ENCODE data around the gene NEK8. TPM values are rescaled to one million over a fixed set of nuclear protein-coding genes. Genes with fewer than 3 reads are reported as not detected.

NEK8 gene
- total RNA-seq, 1 donor from 2014 or later: 6.7 TPM

DNA sequence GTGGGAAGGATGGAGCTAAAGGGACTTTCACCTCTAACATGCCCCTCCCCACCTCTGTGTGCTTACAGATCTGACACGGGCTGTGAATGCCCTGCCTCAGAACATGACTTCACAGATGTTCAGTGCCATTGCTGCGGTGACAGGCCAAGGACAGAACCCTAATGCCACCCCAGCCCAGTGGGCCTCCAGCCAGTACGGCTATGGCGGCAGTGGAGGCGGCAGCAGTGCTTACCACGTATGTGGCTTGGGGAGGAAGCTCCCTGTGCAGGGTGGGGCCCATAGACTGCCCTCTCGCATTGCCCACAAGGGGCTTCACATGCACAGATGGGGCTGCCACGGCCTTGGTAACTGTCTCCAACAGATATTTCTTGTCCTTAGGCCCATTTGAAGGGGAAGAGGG is 28.3 kb upstream of the NEK8 start:
- no peak overlapping the region for H3K4me3 Mint-ChIP-seq (ENCODE audit: unreplicated experiment)
- H3K27me3 Mint-ChIP-seq (ENCODE audit: unreplicated experiment): peaks cover 10% of the 10 kb centered on the region
- H3K4me1 Mint-ChIP-seq (ENCODE audit: unreplicated experiment): peaks cover 12% of the 10 kb centered on the region
- no peaks in the 10 kb centered on the region for H3K9me3 Mint-ChIP-seq (ENCODE audit: unreplicated experiment)
- H3K27ac Mint-ChIP-seq (ENCODE audit: unreplicated experiment): no peak overlapping the region
- no peak for DNase-seq (ENCODE audit: low spot score)
- TF ChIP-seq, protein P1, sequence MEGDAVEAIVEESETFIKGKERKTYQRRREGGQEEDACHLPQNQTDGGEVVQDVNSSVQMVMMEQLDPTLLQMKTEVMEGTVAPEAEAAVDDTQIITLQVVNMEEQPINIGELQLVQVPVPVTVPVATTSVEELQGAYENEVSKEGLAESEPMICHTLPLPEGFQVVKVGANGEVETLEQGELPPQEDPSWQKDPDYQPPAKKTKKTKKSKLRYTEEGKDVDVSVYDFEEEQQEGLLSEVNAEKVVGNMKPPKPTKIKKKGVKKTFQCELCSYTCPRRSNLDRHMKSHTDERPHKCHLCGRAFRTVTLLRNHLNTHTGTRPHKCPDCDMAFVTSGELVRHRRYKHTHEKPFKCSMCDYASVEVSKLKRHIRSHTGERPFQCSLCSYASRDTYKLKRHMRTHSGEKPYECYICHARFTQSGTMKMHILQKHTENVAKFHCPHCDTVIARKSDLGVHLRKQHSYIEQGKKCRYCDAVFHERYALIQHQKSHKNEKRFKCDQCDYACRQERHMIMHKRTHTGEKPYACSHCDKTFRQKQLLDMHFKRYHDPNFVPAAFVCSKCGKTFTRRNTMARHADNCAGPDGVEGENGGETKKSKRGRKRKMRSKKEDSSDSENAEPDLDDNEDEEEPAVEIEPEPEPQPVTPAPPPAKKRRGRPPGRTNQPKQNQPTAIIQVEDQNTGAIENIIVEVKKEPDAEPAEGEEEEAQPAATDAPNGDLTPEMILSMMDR (IDR thresholded peaks at IDR 0.05; ENCODE audit: unreplicated experiment): no peak
- H3K36me3 Mint-ChIP-seq (ENCODE audit: low read depth, unreplicated experiment): peaks cover 73% of the 10 kb centered on the region

DNA sequence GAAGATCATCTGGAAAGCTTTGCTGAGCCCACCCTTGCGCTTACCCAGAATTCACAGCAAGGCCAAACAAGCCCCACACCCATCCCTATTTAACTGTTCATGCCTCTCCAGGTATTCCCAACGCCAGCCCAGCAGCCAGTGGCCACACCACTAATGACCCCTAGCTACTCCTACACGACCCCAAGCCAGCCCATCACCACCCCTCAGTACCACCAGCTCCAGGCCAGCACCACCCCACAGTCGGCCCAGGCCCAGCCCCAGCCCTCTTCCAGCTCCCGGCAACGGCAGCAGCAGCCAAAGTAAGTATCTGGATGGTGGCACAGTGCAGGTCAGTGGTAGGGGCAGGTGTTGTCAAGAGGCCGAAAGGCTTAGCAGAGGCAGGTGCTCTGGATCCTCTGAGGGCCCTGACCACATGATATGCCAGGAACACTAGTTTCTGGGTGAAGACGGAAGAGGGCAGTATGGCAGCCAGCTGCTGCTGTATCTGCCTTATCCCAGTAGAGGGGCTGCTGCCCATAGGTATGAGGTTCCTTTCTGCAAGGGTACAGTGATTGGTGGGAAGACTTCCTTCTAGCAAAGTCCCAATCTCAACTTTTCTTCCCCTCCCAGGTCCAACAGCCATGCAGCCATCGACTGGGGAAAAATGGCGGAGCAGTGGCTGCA is 27.6 kb upstream of the NEK8 start:
- H3K27me3 Mint-ChIP-seq (ENCODE audit: unreplicated experiment): peaks cover 10% of the 10 kb centered on the region
- H3K9me3 Mint-ChIP-seq (ENCODE audit: unreplicated experiment): no peaks in the 10 kb centered on the region
- no peak overlapping the region for H3K4me3 Mint-ChIP-seq (ENCODE audit: unreplicated experiment)
- peaks cover 69% of the 10 kb centered on the region for H3K36me3 Mint-ChIP-seq (ENCODE audit: low read depth, unreplicated experiment)
- DNase-seq (ENCODE audit: low spot score): no peak
- TF ChIP-seq, protein P1 (IDR thresholded peaks at IDR 0.05; ENCODE audit: unreplicated experiment): no peak
- H3K27ac Mint-ChIP-seq (ENCODE audit: unreplicated experiment): no peak overlapping the region
- H3K4me1 Mint-ChIP-seq (ENCODE audit: unreplicated experiment): peaks cover 12% of the 10 kb centered on the region

DNA sequence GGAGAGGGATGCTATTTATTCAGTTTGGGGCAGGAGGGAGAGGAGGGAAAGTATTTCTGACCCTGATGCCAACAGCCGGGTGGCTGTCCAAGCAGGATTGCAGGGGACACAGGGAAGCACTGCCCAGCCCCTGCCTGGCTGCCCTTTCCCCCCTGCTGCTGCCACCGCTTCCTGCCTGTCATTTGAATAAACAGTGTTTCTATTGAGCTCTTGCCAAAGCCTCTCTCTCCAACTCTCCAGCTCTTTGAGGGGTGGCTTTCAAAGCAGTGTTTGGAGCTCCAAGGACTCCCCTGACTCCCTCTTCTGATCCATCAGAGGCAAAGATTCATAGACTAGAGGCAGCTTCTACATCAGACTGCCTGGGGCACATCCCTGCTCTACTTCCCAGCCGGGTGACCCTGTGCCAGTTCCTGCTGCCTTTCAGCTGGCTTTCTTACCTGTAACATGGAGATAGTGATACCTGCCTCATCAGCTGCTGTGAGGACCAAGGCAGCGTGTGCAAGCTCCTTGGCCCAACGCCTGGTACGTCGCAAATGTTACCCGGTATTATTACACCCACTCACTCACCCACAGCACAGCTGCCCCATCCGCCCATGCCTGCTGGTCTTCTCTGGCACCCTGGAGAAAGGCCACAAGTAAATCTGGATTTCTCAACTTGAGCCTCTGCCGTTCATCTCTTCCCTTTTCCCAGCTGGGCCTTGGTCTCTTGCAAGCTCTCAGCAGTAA is 26.4 kb upstream of the NEK8 start:
- TF ChIP-seq, protein P1 (IDR thresholded peaks at IDR 0.05; ENCODE audit: unreplicated experiment): no peak
- Mint-ChIP-seq H3K4me3 (ENCODE audit: unreplicated experiment) (peak overlapping the region; percentile 53), H3K9me3 (ENCODE audit: unreplicated experiment) (no peaks in the 10 kb centered on the region), H3K4me1 (ENCODE audit: unreplicated experiment) (peaks cover 13% of the 10 kb centered on the region), H3K36me3 (ENCODE audit: low read depth, unreplicated experiment) (peaks cover 66% of the 10 kb centered on the region), H3K27me3 (ENCODE audit: unreplicated experiment) (peaks cover 10% of the 10 kb centered on the region), H3K27ac (ENCODE audit: unreplicated experiment) (peak overlapping the region; percentile 70)
- DNase-seq (ENCODE audit: low spot score): no peak

DNA sequence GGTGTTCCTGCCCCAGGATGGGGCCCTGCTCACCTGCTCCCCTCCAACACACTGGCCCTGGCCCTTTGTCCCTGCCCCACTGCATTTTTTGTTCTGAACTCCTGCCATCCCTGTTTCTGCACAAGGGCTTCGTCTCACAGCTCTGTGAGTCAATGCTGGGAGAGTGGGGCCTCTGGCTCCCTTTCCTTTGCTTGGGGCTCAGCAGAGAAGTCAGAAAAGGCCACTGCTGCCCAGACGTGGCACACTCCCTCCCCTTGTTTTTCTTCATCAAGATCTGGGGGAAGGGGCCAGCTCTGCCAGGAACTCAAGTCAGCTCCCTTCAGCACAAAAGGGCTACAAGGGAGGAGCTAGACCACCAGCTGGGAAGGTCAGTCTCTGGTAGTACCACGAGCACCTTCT is 25.8 kb upstream of the NEK8 start:
- TF ChIP-seq, protein P1 (IDR thresholded peaks at IDR 0.05; ENCODE audit: unreplicated experiment): no peak
- Mint-ChIP-seq H3K4me3 (ENCODE audit: unreplicated experiment) (peak overlapping the region; percentile 53), H3K9me3 (ENCODE audit: unreplicated experiment) (no peaks in the 10 kb centered on the region), H3K36me3 (ENCODE audit: low read depth, unreplicated experiment) (peaks cover 66% of the 10 kb centered on the region), H3K27ac (ENCODE audit: unreplicated experiment) (no peak overlapping the region), H3K4me1 (ENCODE audit: unreplicated experiment) (peaks cover 15% of the 10 kb centered on the region), H3K27me3 (ENCODE audit: unreplicated experiment) (peaks cover 10% of the 10 kb centered on the region)
- no peak for DNase-seq (ENCODE audit: low spot score)
